H9 (cell line): ENCODE results near the gene RYR1. TPM values are rescaled to one million over a fixed set of nuclear protein-coding genes. Genes with fewer than 3 reads are reported as not detected.
"Not testable (repeated sequence)": the region's sequence is repeated elsewhere in the genome, so short reads cannot be mapped to it uniquely, and the experiment has no call there.

Source experiments
- DNase-seq: peaks from one replicate; pipeline ENCODE4 v3.0.0-alpha.2; 2017
- H2AFZ ChIP-seq: one replicate; pipeline ENCODE4 v1.6.1; 2013; ENCODE audit warnings: mild to moderate bottlenecking, low read length, control low read depth, moderate library complexity
- H2AK5ac ChIP-seq: 2 replicates; pipeline ENCODE4 v1.6.1; 2013; ENCODE audit warnings: low read length, control low read depth, mixed read lengths; ENCODE audit not compliant: insufficient read length
- H2BK120ac ChIP-seq: one replicate; pipeline ENCODE4 v1.6.1; 2013; ENCODE audit warnings: low read depth, mild to moderate bottlenecking, low read length, control low read depth, inconsistent platforms; ENCODE audit not compliant: poor library complexity, severe bottlenecking
- H2BK12ac ChIP-seq: 2 replicates; pipeline ENCODE4 v1.6.1; 2013; ENCODE audit warnings: low read length, control low read depth, mixed read lengths, low read depth; ENCODE audit not compliant: insufficient read length
- H2BK15ac ChIP-seq: 2 replicates; pipeline ENCODE4 v1.6.1; 2013; ENCODE audit warnings: low read depth, low read length, control low read depth
- H2BK20ac ChIP-seq: one replicate; pipeline ENCODE4 v1.6.1; 2013; ENCODE audit warnings: low read depth, mild to moderate bottlenecking, low read length, control low read depth, inconsistent platforms; ENCODE audit not compliant: poor library complexity, severe bottlenecking
- H2BK5ac ChIP-seq: 2 replicates; pipeline ENCODE4 v1.6.1; 2013; ENCODE audit warnings: low read length, control low read depth, mixed read lengths; ENCODE audit not compliant: insufficient read length
- H3K14ac ChIP-seq: 2 replicates; pipeline ENCODE4 v1.6.1; 2013; ENCODE audit warnings: low read length, control low read depth; ENCODE audit not compliant: insufficient read depth
- H3K18ac ChIP-seq: 2 replicates; pipeline ENCODE4 v1.6.1; 2013; ENCODE audit warnings: low read depth, mild to moderate bottlenecking, mixed read lengths, low read length, control low read depth; ENCODE audit not compliant: insufficient read length
- H3K23ac ChIP-seq: 2 replicates; pipeline ENCODE4 v1.6.1; 2013; ENCODE audit warnings: low read length, control low read depth, mixed read lengths, low read depth; ENCODE audit not compliant: insufficient read length
- H3K23me2 ChIP-seq: 2 replicates; pipeline ENCODE4 v1.6.1; 2013; ENCODE audit warnings: low read depth, mild to moderate bottlenecking, mixed read lengths, low read length, control low read depth; ENCODE audit not compliant: insufficient read length, poor library complexity, severe bottlenecking
- H3K27ac ChIP-seq: 2 replicates; pipeline ENCODE4 v1.5.1; 2013; ENCODE audit warnings: low read length, control low read depth, mixed read lengths, low read depth; ENCODE audit not compliant: insufficient read length
- H3K27me3 ChIP-seq: 2 replicates; pipeline ENCODE4 v1.6.1; 2013; ENCODE audit warnings: low read length, control low read depth, inconsistent platforms; ENCODE audit not compliant: insufficient read depth
- H3K4ac ChIP-seq: 2 replicates; pipeline ENCODE4 v1.6.1; 2013; ENCODE audit warnings: low read depth, mild to moderate bottlenecking, control low read depth, inconsistent platforms, low read length, moderate library complexity
- H3K4me1 ChIP-seq: 2 replicates; pipeline ENCODE4 v1.6.1; 2013; ENCODE audit warnings: low read length, control low read depth, inconsistent platforms; ENCODE audit not compliant: insufficient read depth
- H3K4me2 ChIP-seq: 2 replicates; pipeline ENCODE4 v1.6.1; 2013; ENCODE audit warnings: low read length, control low read depth, mixed read lengths; ENCODE audit not compliant: insufficient read length, insufficient read depth
- H3K56ac ChIP-seq: 2 replicates; pipeline ENCODE4 v1.6.1; 2013; ENCODE audit warnings: low read depth, mild to moderate bottlenecking, mixed read lengths, low read length, control low read depth; ENCODE audit not compliant: insufficient read length
- H3K79me1 ChIP-seq: 2 replicates; pipeline ENCODE4 v1.6.1; 2013; ENCODE audit warnings: low read depth, mild to moderate bottlenecking, moderate library complexity, low read length, control low read depth, inconsistent platforms; ENCODE audit not compliant: insufficient read depth, poor library complexity, severe bottlenecking
- H3K79me2 ChIP-seq: 2 replicates; pipeline ENCODE4 v1.6.1; 2013; ENCODE audit warnings: low read length, control low read depth, inconsistent platforms; ENCODE audit not compliant: insufficient read depth
- H3K9ac ChIP-seq: 2 replicates; pipeline ENCODE4 v1.6.1; 2013; ENCODE audit warnings: low read length, control low read depth, mixed read lengths; ENCODE audit not compliant: insufficient read length; ENCODE audit errors: extremely low read depth
- H3K9me3 ChIP-seq: one replicate; pipeline ENCODE4 v1.6.1; 2013; ENCODE audit warnings: low read depth, low read length, inconsistent platforms; ENCODE audit not compliant: control insufficient read depth
- H3T11ph ChIP-seq: one replicate; pipeline ENCODE4 v1.6.1; 2013; ENCODE audit warnings: mild to moderate bottlenecking, low read length, control low read depth, inconsistent platforms
- H4K20me1 ChIP-seq: one replicate; pipeline ENCODE4 v1.6.1; 2013; ENCODE audit not compliant: control insufficient read depth, insufficient read length, insufficient read depth
- H4K5ac ChIP-seq: 2 replicates; pipeline ENCODE4 v1.6.1; 2013; ENCODE audit warnings: low read depth, mild to moderate bottlenecking, mixed read lengths, low read length, control low read depth; ENCODE audit not compliant: insufficient read length
- H4K8ac ChIP-seq: replicated peaks from 2 replicates; pipeline ENCODE4 v1.6.1; 2013; ENCODE audit warnings: low read length, control low read depth, mixed read lengths, low read depth; ENCODE audit not compliant: insufficient read length
- H4K91ac ChIP-seq: 2 replicates; pipeline ENCODE4 v1.6.1; 2013; ENCODE audit warnings: low read depth, mild to moderate bottlenecking, moderate library complexity, mixed read lengths, low read length, control low read depth; ENCODE audit not compliant: insufficient read length
- H3K27ac Mint-ChIP-seq, 3 experiments: 2 replicates in 2 of 3; 3 replicates in 1 of 3; pipeline ENCODE4 v1.8.0; 2020 to 2021; ENCODE audit warnings: mixed read lengths in 3 of 3, mild to moderate bottlenecking in 1 of 3, moderate library complexity in 1 of 3
- H3K27me3 Mint-ChIP-seq: 2 replicates; pipeline ENCODE4 v1.8.0; 2021; ENCODE audit warnings: low read depth, mild to moderate bottlenecking, moderate library complexity, mixed read lengths
- H3K36me3 Mint-ChIP-seq, 3 experiments: 2 replicates in 2 of 3; 3 replicates in 1 of 3; pipeline ENCODE4 v1.8.0; 2020 to 2021; ENCODE audit warnings: low read depth in 3 of 3, mixed read lengths in 3 of 3; ENCODE audit not compliant: insufficient read depth in 1 of 3
- H3K4me1 Mint-ChIP-seq, 2 experiments: 2 replicates each; pipeline ENCODE4 v1.8.0; 2020; ENCODE audit warnings: mixed read lengths in 2 of 2
- H3K4me3 Mint-ChIP-seq, 2 experiments: 2 replicates in 1 of 2; 3 replicates in 1 of 2; pipeline ENCODE4 v1.8.0; 2020 to 2021; ENCODE audit warnings: mild to moderate bottlenecking in 2 of 2, mixed read lengths in 2 of 2, moderate library complexity in 1 of 2
- H3K9me3 Mint-ChIP-seq, 2 experiments: 2 replicates in 1 of 2; 3 replicates in 1 of 2; pipeline ENCODE4 v1.8.0; 2020; ENCODE audit warnings: mild to moderate bottlenecking in 2 of 2, mixed read lengths in 2 of 2, moderate library complexity in 1 of 2
- CTCF ChIP-seq: fragments of 200-600 bp; sonication (generic); conservative IDR thresholded peaks from 3 replicates; pipeline ENCODE4 v1.8.0; 2021; ENCODE audit warnings: antibody characterized with exemption, mild to moderate bottlenecking
- WGBS: extraction: QIAGEN DNeasy Blood & Tissue Kit; methylation state at CpG from one replicate; pipeline ENCODE4 v1.1.7; 2013; ENCODE audit warnings: missing lambda C conversion rate, low lambda C conversion rate, mixed read lengths; ENCODE audit not compliant: insufficient read length; ENCODE audit errors: extremely low coverage; 5-methylcytosine and 5-hydroxymethylcytosine counted together
- total RNA-seq: library from RNA; stranded (reverse); gene quantifications from 2 replicates; pipeline ENCODE4 v1.2.1, GENCODE V29; 2021

Gene RYR1
- total RNA-seq, 1 experiment from 2014 or later: 8.9 TPM

- no peak overlapping the region for H2BK15ac ChIP-seq
- H3K27ac Mint-ChIP-seq: peak overlapping the region in 2 of 3 experiments; percentile 38 to 79; a peak in 4 of 7 replicates
- H2AFZ ChIP-seq: no peak overlapping the region
Observed at GRCh38 chr19:38551450-38551813, 117.9 kb downstream of the RYR1 start.

GRCh38 chr19:38553239-38553638, 119.7 kb downstream of the RYR1 start:
- H4K91ac ChIP-seq, H3K27me3 ChIP-seq, H3K56ac ChIP-seq, H3K18ac ChIP-seq, H2AFZ ChIP-seq, DNase-seq, H2AK5ac ChIP-seq, H3K23ac ChIP-seq, H3K27ac Mint-ChIP-seq, H3K79me1 ChIP-seq, H3K23me2 ChIP-seq, H2BK15ac ChIP-seq, H3K4me1 ChIP-seq, H3K4me1 Mint-ChIP-seq, H3T11ph ChIP-seq, H3K27me3 Mint-ChIP-seq, H3K9me3 ChIP-seq, H3K9ac ChIP-seq, H4K5ac ChIP-seq, H4K8ac ChIP-seq, H3K4me2 ChIP-seq, H3K27ac ChIP-seq, H3K4ac ChIP-seq, H3K9me3 Mint-ChIP-seq, H2BK20ac ChIP-seq, H3K14ac ChIP-seq, H3K79me2 ChIP-seq, H2BK120ac ChIP-seq, H3K4me3 Mint-ChIP-seq, H2BK5ac ChIP-seq, H4K20me1 ChIP-seq, H2BK12ac ChIP-seq: not testable (repeated sequence)
- WGBS: no CpG with 5 or more reads among the region's 1 CpG
- H3K36me3 Mint-ChIP-seq: peaks cover 13 to 18% (median 13%) of the 10 kb centered on the region in 3 experiments

More at GRCh38 chr19:38551450-38551813, 117.9 kb downstream of the RYR1 start:
- H3K23ac ChIP-seq: no peak overlapping the region
- no peak overlapping the region for H2BK12ac ChIP-seq
- Mint-ChIP-seq H3K9me3 (no peaks in the 10 kb centered on the region), H3K27me3 (no peaks in the 10 kb centered on the region), H3K4me1 (peaks cover 4 to 6% of the 10 kb centered on the region in 2 experiments), H3K36me3 (peaks cover 13 to 18% (median 13%) of the 10 kb centered on the region in 3 experiments; a peak in 6 of 7 replicates), H3K4me3 (no peak overlapping the region)
- no peak overlapping the region for H4K91ac ChIP-seq
- no peaks in the 10 kb centered on the region for H4K20me1 ChIP-seq
- no peak overlapping the region for H4K5ac ChIP-seq
- no peak overlapping the region for H3K9ac ChIP-seq
- H2BK120ac ChIP-seq: no peak overlapping the region
- no peak overlapping the region for H3K27ac ChIP-seq
- WGBS: no CpG with 5 or more reads among the region's 6 CpGs
- H3K79me2 ChIP-seq: no peaks in the 10 kb centered on the region
- no peaks in the 10 kb centered on the region for H3K27me3 ChIP-seq
- no peak overlapping the region for H4K8ac ChIP-seq
- no peaks in the 10 kb centered on the region for H3K23me2 ChIP-seq
- H2BK5ac ChIP-seq: no peak overlapping the region
- no peaks in the 10 kb centered on the region for H3K9me3 ChIP-seq
- H3K4me1 ChIP-seq: no peaks in the 10 kb centered on the region
- H2AK5ac ChIP-seq: no peak overlapping the region
- no peak for DNase-seq
- no peaks in the 10 kb centered on the region for H3K79me1 ChIP-seq
- no peak overlapping the region for H3K14ac ChIP-seq
- no peak overlapping the region for H3K56ac ChIP-seq
- H2BK20ac ChIP-seq: no peak overlapping the region
- H3K4me2 ChIP-seq: no peak overlapping the region
- no peak for TF ChIP-seq CTCF
- H3K4ac ChIP-seq: no peak overlapping the region
- no peak overlapping the region for H3K18ac ChIP-seq
- H3T11ph ChIP-seq: no peak overlapping the region
